Endodermal cell (in vitro differentiated cells): ENCODE data around the gene GALK2. TPM values are rescaled to one million over a fixed set of nuclear protein-coding genes. Genes with fewer than 3 reads are reported as not detected.

Experiments used
- DNase-seq: peaks from one replicate; pipeline ENCODE4 v3.0.0-alpha.2; 2017
- H3K27ac ChIP-seq: 2 replicates; pipeline ENCODE4 v1.5.1; 2013; ENCODE audit warnings: mild to moderate bottlenecking, low read depth, low read length, moderate library complexity
- H3K27me3 ChIP-seq: 2 replicates; pipeline ENCODE4 v1.6.1; 2013; ENCODE audit warnings: mild to moderate bottlenecking, low read length, moderate library complexity; ENCODE audit not compliant: insufficient read depth, control insufficient read depth, poor library complexity, severe bottlenecking
- H3K36me3 ChIP-seq: 2 replicates; pipeline ENCODE4 v1.7.0; 2013; ENCODE audit warnings: mild to moderate bottlenecking, low read length, moderate library complexity; ENCODE audit not compliant: control insufficient read depth, insufficient read depth
- H3K4me1 ChIP-seq: one replicate; pipeline ENCODE4 v1.7.0; 2013; ENCODE audit warnings: low read length; ENCODE audit not compliant: control insufficient read depth, insufficient read depth
- H3K4me3 ChIP-seq: 2 replicates; pipeline ENCODE4 v1.5.1; 2013; ENCODE audit warnings: mild to moderate bottlenecking, low read length, moderate library complexity
- H3K9ac ChIP-seq: 2 replicates; pipeline ENCODE4 v1.6.1; 2013; ENCODE audit warnings: mild to moderate bottlenecking, low read length, moderate library complexity; ENCODE audit not compliant: poor library complexity, severe bottlenecking; ENCODE audit errors: extremely low read depth
- H3K9me3 ChIP-seq: 2 replicates; pipeline ENCODE4 v1.6.1; 2013; ENCODE audit warnings: mild to moderate bottlenecking, low read length, moderate library complexity; ENCODE audit not compliant: control insufficient read depth
- H3K27ac Mint-ChIP-seq: 2 replicates; pipeline ENCODE4 v1.8.0; 2020; ENCODE audit warnings: mixed read lengths
- H3K27me3 Mint-ChIP-seq: 2 replicates; pipeline ENCODE4 v1.8.0; 2021; ENCODE audit warnings: mild to moderate bottlenecking, mixed read lengths; ENCODE audit not compliant: insufficient read depth
- H3K36me3 Mint-ChIP-seq: 2 replicates; pipeline ENCODE4 v1.8.0; 2020; ENCODE audit warnings: low read depth, mixed read lengths
- H3K4me1 Mint-ChIP-seq: 2 replicates; pipeline ENCODE4 v1.8.0; 2020; ENCODE audit warnings: mixed read lengths
- H3K4me3 Mint-ChIP-seq: 2 replicates; pipeline ENCODE4 v1.8.0; 2020; ENCODE audit warnings: mild to moderate bottlenecking, moderate library complexity, mixed read lengths
- H3K9me3 Mint-ChIP-seq: 2 replicates; pipeline ENCODE4 v1.8.0; 2020; ENCODE audit warnings: mild to moderate bottlenecking, mixed read lengths
- WGBS, 2 experiments: methylation state at CpG; one replicate each; pipeline versions ENCODE4 v1.1.5 to v1.1.7; 2013; ENCODE audit warnings: missing lambda C conversion rate in 2 of 2, mixed read lengths in 1 of 2; ENCODE audit not compliant: insufficient coverage in 1 of 2, insufficient read length in 1 of 2; 5-methylcytosine and 5-hydroxymethylcytosine counted together
- total RNA-seq, 2 donors: library from RNA; stranded (reverse); fragmentation: NEBNext Ultra II Directional in 1 of 2; extraction: Animal tissue kit (Norgen Biotek cat#: 25700) in 1 of 2; gene quantifications; 2 replicates in 1 of 2; 3 replicates in 1 of 2; pipeline ENCODE4 v1.2.1, GENCODE V29; 2021
- TF ChIP-seq, protein P1 (sequence below): fragments of 200-600 bp; sonication (generic); conservative IDR thresholded peaks from 2 replicates; pipeline ENCODE4 v1.5.0; 2021; ENCODE audit warnings: antibody characterized with exemption, mild to moderate bottlenecking

Gene GALK2
- total RNA-seq, 2 donors from 2014 or later, result 13.4 to 19.1 TPM

DNA sequence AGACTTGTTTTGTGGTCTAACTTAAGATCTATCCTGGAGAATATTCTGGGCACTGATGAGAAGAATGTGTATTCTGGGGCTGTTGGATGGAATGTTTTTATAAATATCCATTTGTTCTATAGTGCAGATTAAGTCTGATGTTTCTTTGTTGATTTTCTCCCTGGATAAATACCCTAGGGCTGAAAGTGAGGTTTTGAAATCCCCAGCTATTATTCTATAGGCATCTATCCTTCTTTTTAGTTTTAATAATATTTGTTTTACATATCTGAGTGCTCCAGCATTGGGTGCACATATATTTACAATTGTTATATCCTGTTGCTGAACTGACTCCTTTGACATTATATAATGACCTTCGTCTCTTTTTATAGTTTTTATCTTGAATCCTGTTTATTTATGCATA, 42.9 kb downstream of the GALK2 start:
- TF ChIP-seq, protein P1, sequence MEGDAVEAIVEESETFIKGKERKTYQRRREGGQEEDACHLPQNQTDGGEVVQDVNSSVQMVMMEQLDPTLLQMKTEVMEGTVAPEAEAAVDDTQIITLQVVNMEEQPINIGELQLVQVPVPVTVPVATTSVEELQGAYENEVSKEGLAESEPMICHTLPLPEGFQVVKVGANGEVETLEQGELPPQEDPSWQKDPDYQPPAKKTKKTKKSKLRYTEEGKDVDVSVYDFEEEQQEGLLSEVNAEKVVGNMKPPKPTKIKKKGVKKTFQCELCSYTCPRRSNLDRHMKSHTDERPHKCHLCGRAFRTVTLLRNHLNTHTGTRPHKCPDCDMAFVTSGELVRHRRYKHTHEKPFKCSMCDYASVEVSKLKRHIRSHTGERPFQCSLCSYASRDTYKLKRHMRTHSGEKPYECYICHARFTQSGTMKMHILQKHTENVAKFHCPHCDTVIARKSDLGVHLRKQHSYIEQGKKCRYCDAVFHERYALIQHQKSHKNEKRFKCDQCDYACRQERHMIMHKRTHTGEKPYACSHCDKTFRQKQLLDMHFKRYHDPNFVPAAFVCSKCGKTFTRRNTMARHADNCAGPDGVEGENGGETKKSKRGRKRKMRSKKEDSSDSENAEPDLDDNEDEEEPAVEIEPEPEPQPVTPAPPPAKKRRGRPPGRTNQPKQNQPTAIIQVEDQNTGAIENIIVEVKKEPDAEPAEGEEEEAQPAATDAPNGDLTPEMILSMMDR, result no peak
- peaks cover 16% of the 10 kb centered on the region for H3K9me3 ChIP-seq
- no peak for DNase-seq
- H3K9ac ChIP-seq, result no peak overlapping the region
- no peaks in the 10 kb centered on the region for H3K36me3 ChIP-seq
- H3K27ac ChIP-seq, result no peak overlapping the region
- 100% methylated on average over 1 of the region's 1 CpG; no CpG with 5 or more reads in 1 of the 2 experiments for WGBS, 2 experiments
- Mint-ChIP-seq H3K27me3 (no peaks in the 10 kb centered on the region), H3K4me3 (no peak overlapping the region), H3K27ac (no peak overlapping the region), H3K36me3 (peaks cover 25% of the 10 kb centered on the region), H3K9me3 (peaks cover 32% of the 10 kb centered on the region), H3K4me1 (peaks cover 1% of the 10 kb centered on the region)
- no peaks in the 10 kb centered on the region for H3K4me1 ChIP-seq
- H3K4me3 ChIP-seq, result no peak overlapping the region
- no peaks in the 10 kb centered on the region for H3K27me3 ChIP-seq

DNA sequence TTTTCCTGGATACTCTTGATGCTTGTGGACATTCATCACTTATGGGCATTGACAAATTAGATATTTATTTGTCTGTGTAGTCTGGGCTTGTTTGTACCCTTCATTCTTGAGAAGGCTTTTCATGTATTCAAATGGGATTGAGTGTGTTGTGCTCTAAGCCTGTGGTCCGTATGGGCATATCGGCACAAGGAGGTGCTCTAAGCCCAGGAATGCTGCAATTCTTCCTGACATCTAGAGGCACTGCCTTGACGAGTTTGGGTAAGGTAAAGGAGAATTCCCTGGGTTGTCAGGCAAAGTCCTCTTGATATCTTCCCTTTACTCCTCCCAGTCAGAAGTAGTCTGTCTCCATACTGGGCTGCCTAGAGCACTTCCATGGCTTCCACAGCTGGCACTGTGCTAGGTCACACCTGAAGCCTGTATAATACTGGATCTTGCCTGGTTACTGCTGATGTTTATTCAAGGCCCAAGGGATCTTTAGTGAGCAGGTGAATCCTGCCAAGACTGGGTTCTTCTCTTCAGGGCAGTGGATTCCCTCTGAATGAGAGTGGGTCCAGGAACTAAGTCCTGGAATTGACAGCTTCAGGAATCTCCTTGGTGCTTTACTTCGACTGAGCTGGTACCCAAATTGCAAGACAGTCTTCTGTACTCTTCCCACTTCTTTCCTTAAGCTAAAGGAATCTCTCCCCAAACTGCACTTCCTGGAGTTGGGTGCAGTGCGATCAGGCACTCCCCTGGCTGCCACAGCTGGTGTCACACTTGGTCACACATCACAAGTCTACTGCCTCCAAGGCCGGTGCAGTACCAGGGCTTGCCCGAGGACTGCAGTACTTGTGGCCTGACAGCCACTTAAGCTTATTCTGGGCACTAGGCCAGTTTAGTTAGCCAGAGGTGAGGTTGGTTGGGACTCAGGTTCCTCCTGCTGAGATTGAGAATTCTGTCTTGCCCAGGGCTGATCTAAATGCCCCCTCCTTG, 46.0 kb downstream of the GALK2 start:
- H3K27me3 Mint-ChIP-seq, result no peaks in the 10 kb centered on the region
- no peak overlapping the region for H3K27ac Mint-ChIP-seq
- no peak overlapping the region for H3K9ac ChIP-seq
- TF ChIP-seq, protein P1, result peak; percentile 48
- H3K4me3 Mint-ChIP-seq, result no peak overlapping the region
- H3K36me3 ChIP-seq, result no peaks in the 10 kb centered on the region
- peaks cover 1% of the 10 kb centered on the region for H3K4me1 Mint-ChIP-seq
- H3K27me3 ChIP-seq, result no peaks in the 10 kb centered on the region
- H3K36me3 Mint-ChIP-seq, result peaks cover 26% of the 10 kb centered on the region
- peaks cover 7% of the 10 kb centered on the region for H3K9me3 ChIP-seq
- no peak overlapping the region for H3K27ac ChIP-seq
- 76 to 88% methylated on average over 4 to 7 of the region's 7 CpGs for WGBS, 2 experiments
- H3K9me3 Mint-ChIP-seq, result peaks cover 7% of the 10 kb centered on the region
- H3K4me1 ChIP-seq, result no peaks in the 10 kb centered on the region
- no peak overlapping the region for H3K4me3 ChIP-seq
- DNase-seq, result peak; percentile 63

DNA sequence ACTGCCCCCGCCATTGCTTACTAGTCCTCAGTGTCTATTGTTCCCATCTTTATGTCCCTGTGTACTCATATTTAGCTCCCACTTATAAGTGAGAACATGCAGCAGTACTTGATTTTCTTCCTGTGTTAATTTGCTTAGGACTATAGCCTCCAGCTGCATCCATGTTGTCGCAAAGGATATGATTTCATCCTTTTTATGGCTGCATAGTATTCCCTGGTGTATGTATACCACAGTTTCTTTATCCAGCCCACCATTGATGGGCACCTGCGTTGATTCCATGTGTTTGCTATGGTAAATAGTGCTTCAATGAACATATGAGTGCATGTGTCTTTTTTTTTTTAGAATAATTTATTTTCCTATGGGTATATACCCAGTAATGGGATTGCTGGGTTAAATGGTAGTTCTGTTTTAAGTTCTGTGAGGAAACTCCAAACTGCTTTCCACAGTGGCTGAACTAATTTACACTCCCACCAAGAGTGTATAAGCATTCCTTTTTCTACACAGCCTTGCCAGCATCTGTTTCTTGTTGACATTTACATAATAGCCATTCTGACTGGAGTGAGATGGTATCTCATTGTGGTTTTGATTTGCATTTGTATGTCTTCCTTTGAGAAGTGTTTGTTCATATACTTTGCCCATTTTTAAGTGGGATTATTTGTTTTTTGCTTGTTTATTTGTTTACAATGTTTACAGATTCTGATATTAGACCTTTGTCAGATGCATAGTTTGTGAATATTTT, 53.7 kb downstream of the GALK2 start:
- 65 to 89% methylated on average over 1 to 2 of the region's 3 CpGs for WGBS, 2 experiments
- peaks cover 13% of the 10 kb centered on the region for H3K36me3 Mint-ChIP-seq

More for the DNA sequence above, 53.7 kb downstream of the GALK2 start:
- no peaks in the 10 kb centered on the region for H3K27me3 ChIP-seq
- H3K27ac Mint-ChIP-seq, result no peak overlapping the region
- H3K9ac ChIP-seq, result no peak overlapping the region
- no peaks in the 10 kb centered on the region for H3K4me1 ChIP-seq
- H3K4me1 Mint-ChIP-seq, result peaks cover 14% of the 10 kb centered on the region
- DNase-seq, result no peak
- H3K36me3 ChIP-seq, result no peaks in the 10 kb centered on the region
- peaks cover 7% of the 10 kb centered on the region for H3K9me3 ChIP-seq
- H3K27me3 Mint-ChIP-seq, result no peaks in the 10 kb centered on the region
- peaks cover 10% of the 10 kb centered on the region for H3K9me3 Mint-ChIP-seq
- TF ChIP-seq, protein P1, result no peak
- H3K27ac ChIP-seq, result no peak overlapping the region
- H3K4me3 ChIP-seq, result no peak overlapping the region
- H3K4me3 Mint-ChIP-seq, result no peak overlapping the region
